LoVo (cell line): ENCODE measurements around the gene PTPRD.

Experiments
- DNase-seq: peaks from one replicate; pipeline ENCODE4 v3.0.0-alpha.2; 2016; ENCODE audit warnings: low spot score

PTPRD gene

GRCh38 chr9:10612641-10613398 is at the start of gene PTPRD:
Gene PTPRD, minus strand, starts transcription at chr9:10613002.
- no peak for DNase-seq

- no peak for DNase-seq
Measured at GRCh38 chr9:10661994-10662393, 49.2 kb upstream of the PTPRD start.

GRCh38 chr9:10661376-10661775 is 48.6 kb upstream of the PTPRD start:
- no peak for DNase-seq

GRCh38 chr9:10651012-10651411 is 38.2 kb upstream of the PTPRD start:
- no peak for DNase-seq

- DNase-seq: no peak
Measured at GRCh38 chr9:10649076-10649475, 36.3 kb upstream of the PTPRD start.

GRCh38 chr9:10633785-10634184 is 21.0 kb upstream of the PTPRD start:
- DNase-seq: no peak

GRCh38 chr9:10614196-10614800 is 1.5 kb upstream of the PTPRD start:
- no peak for DNase-seq

- DNase-seq: no peak
Measured at GRCh38 chr9:10613419-10613818, 617 bp upstream of the PTPRD start.

GRCh38 chr9:10605388-10605787 is 7.4 kb downstream of the PTPRD start:
- DNase-seq: no peak

GRCh38 chr9:10604927-10605326 is 7.9 kb downstream of the PTPRD start:
- DNase-seq: no peak

GRCh38 chr9:10597801-10598200 is 15.0 kb downstream of the PTPRD start:
- no peak for DNase-seq

- DNase-seq: no peak
Measured at GRCh38 chr9:10594482-10594881, 18.3 kb downstream of the PTPRD start.

- DNase-seq: no peak
Measured at GRCh38 chr9:10586407-10586806, 26.4 kb downstream of the PTPRD start.

GRCh38 chr9:10571699-10572098 is 41.1 kb downstream of the PTPRD start:
- no peak for DNase-seq

- no peak for DNase-seq
Measured at GRCh38 chr9:10566848-10567247, 46.0 kb downstream of the PTPRD start.

GRCh38 chr9:10562581-10563343 is 50.0 kb downstream of the PTPRD start:
- no peak for DNase-seq

- DNase-seq: no peak
Measured at GRCh38 chr9:10548348-10548747, 64.5 kb downstream of the PTPRD start.

- DNase-seq: no peak
Measured at GRCh38 chr9:10538073-10538472, 74.7 kb downstream of the PTPRD start.

- no peak for DNase-seq
Measured at GRCh38 chr9:10534850-10535249, 78.0 kb downstream of the PTPRD start.

GRCh38 chr9:10525972-10526371 is 86.8 kb downstream of the PTPRD start:
- DNase-seq: no peak

GRCh38 chr9:10523164-10523563 is 89.6 kb downstream of the PTPRD start:
- DNase-seq: no peak

GRCh38 chr9:10512144-10512543 is 100.7 kb downstream of the PTPRD start:
- DNase-seq: no peak

GRCh38 chr9:10488937-10489336 is 123.9 kb downstream of the PTPRD start:
- no peak for DNase-seq
